Right forelimb (tissue), 1 donor: ENCODE results near the gene DNPH1.

Experiments used
- DNase-seq: peaks from one replicate; pipeline ENCODE4 v3.0.0-alpha.2; 2018

The DNPH1 gene

DNA sequence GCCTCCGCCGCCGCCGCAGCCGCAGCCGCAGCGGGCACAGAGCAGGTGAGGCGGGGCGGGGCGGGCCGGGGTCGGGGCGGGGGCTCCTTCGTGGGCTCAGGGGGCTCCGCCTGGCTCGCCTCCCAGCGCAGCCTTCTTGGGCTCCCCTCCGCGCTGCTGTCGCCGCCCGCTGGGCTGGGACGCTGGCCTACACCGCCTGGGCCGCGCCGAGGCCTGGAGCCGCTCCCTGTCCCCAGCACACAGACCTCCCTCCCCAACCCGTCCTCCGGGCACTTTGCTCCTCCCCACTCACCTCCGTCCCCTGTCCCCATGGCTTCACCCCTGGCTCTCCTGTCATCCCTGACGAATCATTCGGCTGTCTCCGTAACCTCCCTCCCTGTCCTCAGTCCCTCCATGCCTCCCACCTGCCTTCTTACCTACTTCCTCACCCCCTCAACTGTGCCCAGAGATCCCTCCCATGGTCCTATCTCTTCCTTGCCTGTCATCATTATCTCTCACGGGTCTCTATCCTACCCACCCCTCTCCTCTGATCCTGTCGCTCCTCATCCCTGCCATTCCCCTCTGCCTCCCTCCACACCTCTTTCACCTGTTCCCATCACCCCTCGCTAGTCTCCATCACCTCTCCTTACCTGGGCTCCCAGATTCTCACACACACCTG lies 14.5 kb upstream of the DNPH1 start:
- no peak for DNase-seq

DNA sequence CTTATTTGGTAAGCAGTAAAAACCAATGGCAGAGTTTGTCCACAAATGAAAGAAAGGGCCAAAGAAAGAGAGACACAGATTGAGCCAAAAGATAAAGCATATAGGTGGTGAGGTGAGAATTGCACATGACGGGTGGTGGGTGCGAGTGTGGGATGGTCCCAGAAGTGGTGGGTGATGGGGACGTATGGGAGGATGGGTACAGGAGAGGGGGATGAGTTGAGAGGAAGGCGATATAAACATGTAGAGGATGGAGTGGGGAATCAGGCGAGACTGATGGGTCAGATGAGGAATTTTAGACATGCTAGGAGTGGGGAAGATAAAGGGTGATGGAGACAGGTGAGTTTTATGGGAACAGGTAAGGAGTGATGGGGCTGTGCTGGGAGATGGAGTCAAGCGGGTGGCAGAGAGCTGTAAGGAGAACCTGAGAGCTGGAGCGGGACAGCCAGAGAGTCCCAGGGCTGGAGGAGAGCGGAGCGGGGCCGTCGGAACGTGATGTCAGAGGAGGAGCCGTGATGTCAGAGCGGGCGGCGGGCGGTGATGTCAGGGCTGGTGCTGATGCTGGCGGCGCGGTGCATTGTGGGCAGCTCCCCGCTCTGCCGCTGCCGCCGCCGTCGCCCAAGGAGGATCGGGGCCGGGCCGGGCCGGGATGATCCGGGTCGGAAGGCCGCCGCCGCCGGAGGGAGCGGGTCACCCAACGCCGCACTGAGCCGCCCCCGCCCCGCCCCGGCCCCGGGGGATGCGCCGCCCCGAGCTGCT lies 13.8 kb upstream of the DNPH1 start, which contains the start of gene TTBK1:
Gene TTBK1 (plus strand): TSS at position 574 of the 756 bp plus-strand sequence. CDS start 3,180 bp downstream, outside the sequence.
- DNase-seq = no peak

DNA sequence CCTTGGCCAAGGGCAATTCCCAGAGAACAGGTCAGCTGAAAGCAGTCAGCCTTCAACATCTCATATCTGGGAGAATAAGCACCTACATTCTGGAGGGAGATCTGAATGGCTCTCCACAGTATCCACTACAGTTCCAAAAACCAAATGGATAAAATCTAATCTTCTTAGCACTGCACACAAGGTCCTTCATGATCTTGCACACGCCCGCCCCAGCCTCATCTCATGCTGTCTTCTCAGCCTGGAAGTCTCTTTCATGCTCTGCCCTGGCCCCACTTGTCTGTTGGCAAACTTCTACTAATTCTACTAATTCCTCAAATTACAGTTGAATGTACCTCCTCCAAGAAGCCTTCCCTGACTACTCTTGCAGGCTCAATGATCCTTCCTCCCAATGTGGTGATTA lies 12.2 kb upstream of the DNPH1 start:
- no peak for DNase-seq

DNA sequence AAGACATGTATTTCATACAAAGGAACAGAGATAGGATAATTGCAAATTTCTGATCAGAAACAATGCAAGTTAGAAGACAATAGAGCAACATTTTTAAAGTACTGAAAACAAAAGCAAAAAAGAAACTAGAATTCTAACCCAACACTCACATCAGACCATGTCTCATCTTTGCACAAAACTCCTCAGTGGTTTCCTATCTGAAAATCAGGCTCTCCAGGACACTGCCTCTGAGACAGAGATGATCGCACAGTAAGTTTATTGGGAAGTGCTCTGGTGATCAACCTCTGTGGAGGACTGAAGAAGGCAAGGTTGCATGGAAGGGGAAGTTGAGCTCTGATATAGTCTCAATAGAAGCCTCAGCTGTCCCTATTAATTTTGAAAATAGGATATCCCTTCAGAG lies 11.7 kb upstream of the DNPH1 start:
- no peak for DNase-seq

DNA sequence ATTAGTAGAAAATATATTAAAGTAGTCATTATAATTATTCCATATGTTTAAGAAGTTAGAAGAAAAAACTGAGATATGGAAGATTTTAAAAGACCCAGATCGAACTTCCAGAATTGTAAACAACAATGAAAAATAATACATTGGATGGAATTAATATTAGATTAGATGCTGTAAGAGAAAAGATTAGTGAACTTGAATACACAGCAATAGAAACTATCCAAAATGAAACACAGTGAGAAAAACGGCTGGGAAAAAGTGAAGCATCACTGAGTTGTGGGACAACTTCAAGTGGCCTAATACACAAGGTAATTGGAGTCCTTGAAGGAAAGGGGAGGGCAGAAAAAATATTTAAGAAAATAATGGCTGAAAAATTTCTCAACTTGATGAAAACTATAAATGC lies 9.8 kb upstream of the DNPH1 start:
- DNase-seq = no peak

DNA sequence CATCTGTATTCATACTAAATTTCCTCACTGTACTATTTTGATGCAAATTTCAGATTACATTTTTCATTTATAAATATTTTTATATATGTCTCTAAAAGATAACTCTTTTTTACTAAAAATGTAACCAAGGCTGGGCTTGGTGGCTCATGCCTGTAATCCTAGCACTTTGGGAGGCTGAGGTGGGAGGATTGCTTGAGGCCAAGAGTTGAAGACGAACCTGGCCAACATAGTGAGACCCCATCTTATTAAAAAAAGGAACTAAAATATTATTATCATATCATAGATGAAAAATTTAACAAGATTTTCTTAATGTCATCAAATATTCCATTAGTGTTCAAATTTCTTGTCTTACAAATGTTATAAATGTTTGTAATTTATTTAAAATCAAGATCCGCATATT lies 6.6 kb upstream of the DNPH1 start:
- DNase-seq = no peak

DNA sequence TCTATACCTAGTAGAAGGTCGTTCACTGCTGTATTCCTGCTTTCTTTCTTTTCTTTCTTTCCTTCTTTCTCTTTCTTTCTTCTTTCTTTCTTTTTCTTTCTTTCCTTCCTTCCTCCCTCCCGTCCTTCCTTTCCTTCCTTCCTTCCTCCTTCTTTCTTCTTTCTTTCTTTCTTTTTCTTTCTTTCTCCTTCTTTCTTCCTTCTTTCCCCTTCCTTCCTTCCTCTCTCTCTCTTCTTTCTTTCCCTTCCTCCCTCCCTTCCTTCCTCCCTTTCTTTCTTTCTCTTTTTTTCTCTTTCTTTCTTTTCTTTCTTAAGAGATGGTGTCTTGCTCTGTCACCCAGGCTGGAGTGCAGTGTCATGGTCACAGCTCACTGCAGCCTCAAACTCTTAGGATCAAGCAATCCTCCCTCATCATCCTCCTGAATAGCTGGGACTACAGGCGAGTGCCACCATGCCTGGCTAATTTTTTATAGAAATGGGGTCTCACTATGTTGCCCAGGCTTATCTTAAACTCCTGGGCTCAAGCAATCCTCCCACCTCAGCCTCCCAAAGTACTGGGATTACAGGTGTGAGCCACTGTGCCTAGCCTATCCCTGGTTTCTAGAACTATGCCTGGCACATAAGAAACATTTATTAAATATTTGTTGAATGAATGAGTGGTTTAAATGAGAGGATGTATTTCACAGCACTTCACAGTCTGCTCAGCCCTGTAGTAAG lies 2.6 kb upstream of the DNPH1 start:
- DNase-seq = no peak

DNA sequence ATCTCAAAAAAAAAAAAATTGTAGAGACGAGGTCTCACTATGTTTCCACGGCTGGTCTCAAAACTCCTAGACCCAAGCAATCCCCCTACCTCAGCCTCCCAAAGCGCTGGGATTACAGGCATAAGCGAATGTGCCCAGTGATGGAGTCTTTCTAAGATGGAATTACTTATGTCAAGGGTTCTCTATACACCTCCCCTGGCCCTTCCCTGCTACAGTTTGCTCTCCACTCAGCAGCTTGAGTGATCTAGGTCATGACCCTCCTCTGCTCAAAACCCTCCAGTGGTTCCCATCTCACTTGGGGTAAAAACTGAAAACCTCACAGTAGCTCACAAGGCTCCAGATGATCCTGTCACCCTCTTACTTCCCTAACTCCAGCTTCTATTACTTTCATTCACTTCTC lies 1.8 kb upstream of the DNPH1 start:
- DNase-seq = no peak

DNA sequence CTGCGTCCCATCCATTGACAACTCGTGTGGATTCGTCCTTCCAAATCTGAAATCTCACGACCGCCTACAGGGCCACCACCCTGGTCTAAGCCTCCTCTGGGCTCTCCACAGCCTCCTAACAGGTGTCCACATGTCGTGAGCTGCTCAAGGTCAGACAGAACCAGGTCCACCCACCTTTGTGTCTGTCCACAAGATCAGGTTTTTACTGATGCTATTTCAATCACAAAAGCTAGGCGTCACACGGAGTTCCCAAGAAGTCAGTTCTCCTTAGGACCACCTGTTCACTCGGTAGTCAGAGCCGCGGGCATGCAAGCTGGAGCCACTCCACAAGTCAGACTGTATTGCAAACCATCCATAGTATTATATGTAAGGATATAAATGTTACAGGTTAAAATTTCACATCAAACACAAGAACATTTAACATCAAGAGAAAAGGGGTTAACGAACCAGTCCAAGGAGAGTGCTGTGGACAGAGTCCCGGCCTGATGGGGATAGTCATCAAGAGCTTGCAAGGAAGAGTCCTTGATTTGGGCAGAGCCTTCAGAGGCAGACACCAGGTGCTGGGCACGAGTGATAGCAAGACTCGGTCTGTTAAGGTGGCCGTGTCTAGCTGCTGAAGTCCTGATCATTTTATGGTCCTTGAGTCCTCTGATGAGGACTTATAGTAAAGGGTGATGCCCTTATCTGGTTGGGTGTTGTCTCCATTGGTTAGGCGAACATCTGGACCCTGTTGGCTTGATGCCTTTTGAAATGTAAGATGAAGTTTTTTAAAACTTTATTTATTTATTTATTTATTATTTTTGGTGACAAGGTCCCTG lies 731 bp upstream of the DNPH1 start:
- no peak for DNase-seq

DNA sequence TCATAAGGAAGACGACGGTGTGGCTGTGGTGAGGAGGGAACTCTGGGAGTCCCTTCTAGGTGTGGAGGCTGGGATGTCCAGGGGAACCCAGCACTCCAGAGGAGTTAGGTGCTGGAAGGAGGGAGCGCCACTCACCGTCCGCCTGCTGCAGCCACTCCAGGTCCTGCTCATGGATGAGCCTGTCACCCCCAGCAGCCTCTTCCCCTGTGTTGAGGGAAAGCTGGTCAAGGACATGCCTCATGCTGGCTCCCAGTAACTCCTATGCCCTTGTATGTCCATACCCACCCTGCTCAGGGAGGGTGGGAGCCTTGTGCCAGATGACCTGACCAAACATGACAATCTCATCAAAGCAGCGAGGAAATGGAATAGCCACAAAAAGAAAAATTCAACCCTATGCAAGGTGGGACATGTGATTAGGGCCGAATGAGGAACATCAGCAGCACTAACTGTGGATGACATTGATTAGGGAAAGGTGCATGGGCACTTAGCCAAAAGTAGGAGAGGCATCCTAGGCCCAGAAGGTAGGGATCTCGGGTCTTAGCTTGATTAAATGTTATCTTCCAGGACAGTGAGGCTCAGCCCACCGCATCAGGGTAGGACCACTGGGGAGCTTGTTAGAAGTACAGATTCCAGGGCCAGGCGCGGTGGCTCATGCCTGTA lies 3.0 kb downstream of the DNPH1 start:
- DNase-seq = no peak

DNA sequence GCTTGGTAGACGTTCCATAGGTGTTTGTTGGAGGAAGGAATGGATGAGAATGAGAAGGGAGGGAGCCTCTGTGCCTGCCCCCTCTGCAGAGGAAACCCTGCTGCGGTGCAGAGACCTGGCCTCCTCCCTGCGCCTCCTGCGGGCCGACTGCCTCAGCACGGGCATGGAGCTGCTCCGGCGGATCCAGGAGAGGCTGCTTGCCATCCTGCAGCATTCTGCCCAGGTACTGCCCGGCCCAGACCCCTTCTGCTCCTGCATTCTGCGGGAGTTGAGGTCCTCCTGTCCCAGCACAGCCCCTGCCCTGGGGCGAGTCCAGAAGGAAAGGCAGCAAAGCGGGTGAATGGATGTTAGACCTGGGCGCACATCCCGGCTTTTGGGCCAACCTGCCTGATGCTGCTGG lies 6.1 kb downstream of the DNPH1 start:
- no peak for DNase-seq

DNA sequence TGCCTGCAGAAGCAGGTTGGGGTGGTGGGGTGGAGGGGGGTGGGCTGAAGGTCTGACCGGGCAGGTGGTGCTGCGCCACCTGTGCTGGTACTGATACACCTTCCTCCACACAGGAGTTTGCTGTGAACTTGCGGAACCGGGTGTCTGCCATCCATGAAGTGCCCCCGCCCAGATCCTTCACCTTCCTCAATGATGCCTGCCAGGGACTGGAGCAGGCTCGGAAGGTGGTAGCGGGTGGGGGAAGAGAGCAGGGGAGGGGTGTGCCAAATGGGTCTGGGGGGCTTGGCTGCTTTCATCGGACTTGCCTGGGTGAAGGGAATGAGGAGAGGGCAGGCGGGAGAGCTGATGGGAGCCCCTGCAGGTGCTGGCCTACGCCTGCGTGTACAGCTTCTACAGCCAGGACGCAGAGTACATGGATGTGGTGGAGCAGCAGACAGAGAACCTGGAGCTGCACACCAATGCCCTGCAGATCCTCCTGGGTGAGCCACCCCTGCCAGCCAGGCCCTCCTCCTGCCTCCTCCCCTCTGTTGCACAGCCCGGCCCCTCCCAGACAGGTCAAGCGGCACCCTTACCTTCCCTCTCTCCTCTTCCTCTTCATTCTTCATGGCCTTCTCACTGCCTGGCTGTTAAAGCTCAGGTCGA lies 6.7 kb downstream of the DNPH1 start:
- DNase-seq = no peak

DNA sequence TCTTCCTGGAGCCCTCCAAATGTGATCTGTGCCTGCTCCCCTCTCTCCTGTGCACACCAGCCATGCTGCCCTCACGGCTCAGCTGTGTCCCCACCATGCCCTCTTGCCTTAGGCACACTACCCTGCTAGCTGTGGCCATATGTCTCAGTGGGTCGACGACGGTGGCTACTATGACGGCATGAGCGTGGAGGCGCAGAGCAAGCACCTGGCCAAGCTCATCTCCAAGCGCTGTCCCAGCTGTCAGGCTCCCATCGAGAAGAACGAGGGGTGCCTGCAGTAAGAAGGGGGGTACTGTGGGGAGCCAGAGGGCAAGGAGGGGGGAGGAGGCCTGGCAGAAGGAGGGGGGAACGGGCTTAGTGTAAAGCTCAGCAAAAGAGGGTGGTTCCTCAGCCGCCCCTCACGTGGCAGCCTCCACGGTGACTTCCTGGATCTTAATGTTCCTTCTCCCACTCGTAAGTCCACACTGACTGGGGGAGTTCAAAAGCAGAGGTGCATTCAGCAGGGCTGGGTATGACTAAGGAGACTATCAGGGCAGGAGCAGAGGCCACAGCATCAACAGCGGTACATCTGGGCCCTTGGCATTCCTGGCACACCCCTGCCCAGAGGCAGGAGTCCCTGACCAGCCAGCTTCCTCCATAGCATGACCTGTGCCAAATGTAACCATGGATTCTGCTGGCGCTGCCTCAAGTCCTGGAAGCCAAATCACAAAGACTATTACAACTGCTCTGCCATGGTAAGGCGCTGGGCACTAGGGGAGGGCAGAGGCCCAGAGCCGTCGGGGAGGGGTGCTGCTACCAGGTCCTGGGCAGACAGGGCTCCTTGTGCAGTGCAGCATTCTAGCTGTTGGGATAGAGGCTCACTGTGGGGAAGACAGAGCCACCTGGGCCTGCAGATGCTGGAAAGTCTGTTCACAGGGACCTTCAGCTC lies 8.0 kb downstream of the DNPH1 start:
- DNase-seq = no peak

DNA sequence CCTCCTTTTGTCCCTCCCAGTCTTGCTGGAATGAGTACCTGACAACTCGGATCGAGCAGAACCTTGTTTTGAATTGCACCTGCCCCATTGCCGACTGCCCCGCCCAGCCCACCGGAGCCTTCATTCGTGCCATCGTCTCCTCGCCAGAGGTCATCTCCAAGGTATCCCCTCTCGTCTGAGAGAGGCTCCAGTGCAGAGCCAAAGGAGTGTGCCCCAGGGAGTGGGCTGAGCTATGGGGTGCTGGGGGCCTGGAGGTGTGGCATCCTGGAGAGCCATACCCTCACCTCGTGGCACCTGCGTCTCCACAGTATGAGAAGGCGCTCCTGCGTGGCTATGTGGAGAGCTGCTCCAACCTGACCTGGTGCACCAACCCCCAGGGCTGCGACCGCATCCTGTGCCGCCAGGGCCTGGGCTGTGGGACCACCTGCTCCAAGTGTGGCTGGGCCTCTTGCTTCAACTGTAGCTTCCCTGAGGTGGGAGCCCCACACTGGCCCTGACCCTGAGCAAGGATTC lies 8.8 kb downstream of the DNPH1 start:
- no peak for DNase-seq

DNA sequence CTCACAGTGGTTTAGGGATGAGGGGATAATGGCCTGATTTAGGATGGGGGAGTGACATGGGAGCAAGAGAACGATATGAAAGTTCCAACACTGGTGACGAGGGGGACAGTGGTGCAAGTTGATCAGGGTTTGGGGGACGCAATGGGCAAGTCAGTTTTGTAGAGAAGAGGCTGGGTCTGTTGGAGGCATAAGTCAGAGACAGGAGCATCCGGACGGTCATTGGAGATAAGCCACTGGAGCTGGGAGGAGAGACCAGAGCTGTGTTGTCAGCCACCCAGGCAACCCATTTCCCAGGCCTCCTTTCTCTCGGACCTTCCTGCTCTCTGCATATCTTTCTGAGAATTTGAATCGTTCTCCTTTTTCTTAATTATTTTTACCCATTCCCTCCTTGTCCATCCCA lies 9.5 kb downstream of the DNPH1 start:
- DNase-seq = no peak

DNA sequence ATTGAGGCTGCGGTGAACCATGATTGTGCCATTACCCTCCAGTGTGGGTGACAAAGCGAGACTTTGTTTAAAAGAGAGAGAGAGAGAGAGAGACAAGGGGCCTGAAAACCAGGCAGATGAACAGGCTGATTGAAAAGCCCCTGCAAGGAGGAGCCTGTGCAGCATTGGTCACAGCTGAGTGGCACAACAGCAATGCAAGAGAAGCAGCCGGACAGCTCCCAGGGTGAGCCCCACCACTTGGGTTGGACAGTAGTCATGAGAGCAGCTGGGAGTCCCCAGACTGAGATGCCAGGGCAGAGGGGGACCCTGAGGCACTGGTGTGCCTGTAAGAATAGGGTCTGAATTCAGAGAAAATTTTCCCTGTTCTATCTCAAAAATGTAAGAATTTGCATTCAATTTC lies 10.2 kb downstream of the DNPH1 start:
- no peak for DNase-seq

DNA sequence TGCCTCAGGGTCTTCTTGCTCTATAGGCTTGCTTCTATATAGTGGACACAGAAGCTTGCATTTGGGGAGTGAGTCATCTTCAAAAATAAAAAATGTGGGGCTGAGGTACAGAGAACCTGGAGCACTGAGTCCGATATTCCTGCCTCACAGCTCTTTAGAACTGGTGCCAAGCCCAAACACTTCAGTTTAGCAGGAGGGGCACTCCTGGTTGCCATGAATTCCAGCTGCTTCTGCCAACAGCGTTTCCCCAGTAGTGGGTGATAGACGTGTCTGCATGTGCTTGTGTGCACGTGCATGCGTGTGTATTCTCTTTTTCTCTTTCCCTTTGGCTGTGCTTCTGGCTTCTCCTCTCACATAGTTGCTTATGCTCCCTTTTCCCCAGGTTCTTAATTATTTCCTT lies 11.9 kb downstream of the DNPH1 start:
- DNase-seq = no peak

DNA sequence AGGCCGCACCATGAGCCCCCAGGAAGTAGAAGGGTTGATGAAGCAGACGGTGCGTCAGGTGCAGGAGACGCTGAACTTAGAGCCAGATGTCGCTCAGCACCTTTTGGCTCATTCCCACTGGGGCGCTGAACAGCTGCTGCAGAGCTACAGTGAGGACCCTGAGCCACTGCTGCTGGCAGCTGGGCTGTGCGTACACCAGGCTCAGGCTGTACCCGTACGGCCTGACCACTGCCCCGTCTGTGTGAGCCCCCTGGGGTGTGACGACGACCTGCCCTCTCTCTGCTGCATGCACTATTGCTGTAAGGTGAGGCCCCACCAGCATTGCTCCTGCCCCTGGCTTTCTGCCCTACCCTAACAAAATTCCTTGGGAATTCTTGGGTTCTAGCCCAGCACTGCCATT lies 13.1 kb downstream of the DNPH1 start:
- DNase-seq = no peak

DNA sequence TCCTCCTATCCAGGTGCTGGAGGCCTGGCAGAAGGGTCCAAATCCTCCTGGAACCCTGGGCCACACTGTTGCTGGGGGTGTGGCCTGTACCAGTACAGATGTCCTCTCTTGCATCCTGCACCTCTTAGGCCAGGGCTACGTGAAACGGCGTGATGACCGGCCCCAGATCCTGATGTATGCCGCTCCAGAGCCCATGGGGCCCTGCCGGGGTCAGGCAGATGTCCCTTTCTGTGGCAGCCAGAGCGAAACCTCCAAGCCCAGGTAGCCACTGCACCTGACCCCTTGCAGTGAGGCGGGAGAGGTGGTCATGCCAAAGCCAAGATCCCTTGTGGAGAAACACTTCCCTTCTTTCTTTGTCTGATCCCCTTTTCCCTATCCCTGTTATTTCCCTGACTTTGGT lies 14.2 kb downstream of the DNPH1 start:
- DNase-seq = no peak

DNA sequence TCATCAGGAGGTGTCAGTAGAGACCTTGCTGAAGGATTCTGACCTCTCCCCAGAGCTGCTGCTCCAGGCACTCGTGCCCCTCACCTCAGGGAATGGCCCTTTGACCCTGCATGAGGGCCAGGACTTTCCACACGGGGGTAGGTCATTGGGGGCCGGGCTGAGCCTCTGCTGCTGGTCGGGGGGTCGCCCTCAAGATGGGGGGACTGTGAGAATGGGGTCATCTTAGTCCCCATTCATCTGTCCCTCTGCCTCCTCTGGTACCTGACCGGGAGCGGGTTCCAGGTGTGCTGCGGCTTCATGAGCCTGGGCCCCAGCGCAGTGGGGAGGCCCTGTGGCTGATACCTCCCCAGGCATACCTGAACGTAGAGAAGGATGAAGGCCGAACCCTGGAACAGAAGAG lies 15.8 kb downstream of the DNPH1 start:
- DNase-seq = no peak

DNA sequence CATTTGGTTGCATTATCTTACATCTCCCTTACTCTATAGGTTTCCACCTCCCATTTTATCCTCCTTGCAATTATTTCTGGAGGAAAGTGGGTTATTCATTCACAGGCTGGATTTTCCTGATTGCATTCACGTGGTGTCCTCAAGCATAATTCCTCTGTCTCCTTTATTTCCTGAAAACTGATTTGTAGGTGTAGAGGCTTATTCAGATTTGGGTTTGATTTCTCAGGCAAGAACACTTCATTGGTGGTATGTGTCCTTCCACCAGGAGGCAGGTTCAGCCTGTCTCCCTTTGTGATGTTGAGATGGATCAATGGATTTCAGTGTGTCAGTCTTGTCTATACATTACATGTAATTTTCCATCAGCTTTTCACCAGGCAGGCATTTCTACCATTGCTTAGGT lies 17.3 kb downstream of the DNPH1 start:
- no peak for DNase-seq
